K562 (cell line): ENCODE results near the gene NOTCH3. TPM values are rescaled to one million over a fixed set of nuclear protein-coding genes. Genes with fewer than 3 reads are reported as not detected.

ENCODE experiments used
- ATF7 ChIP-seq: fragments of 450-650 bp; IDR thresholded peaks from 2 replicates; pipeline ENCODE4 v1.7.1; 2014; ENCODE audit warnings: mild to moderate bottlenecking, moderate library complexity
- CCNT2 ChIP-seq: IDR thresholded peaks from 2 replicates; pipeline ENCODE4 v1.6.1; 2011; ENCODE audit warnings: borderline replicate concordance, low read depth, mild to moderate bottlenecking, moderate library complexity, mixed read lengths, low read length; ENCODE audit not compliant: insufficient read length; ENCODE audit errors: extremely low read depth
- CREB5 ChIP-seq: fragments of 250-450 bp; sonication (Bioruptor Pico); IDR thresholded peaks from 2 replicates; pipeline ENCODE4 v1.5.0; 2020; ENCODE audit warnings: mild to moderate bottlenecking
- CTBP1 ChIP-seq: fragments of 450-650 bp; IDR thresholded peaks from 2 replicates; pipeline ENCODE4 v1.6.1; 2016; ENCODE audit warnings: borderline replicate concordance
- FOXM1 ChIP-seq, 2 experiments: fragments of 450-650 bp in 1 of 2; sonication (generic) in 1 of 2; formaldehyde crosslinking in 1 of 2; IDR thresholded peaks; 2 replicates each; pipeline versions ENCODE4 v1.6.1 to v1.9.0; 2017 to 2022; ENCODE audit warnings: low read depth in 2 of 2, mild to moderate bottlenecking in 2 of 2, missing genetic modification reagents in 1 of 2, moderate library complexity in 1 of 2
- IRF2 ChIP-seq: sonication (generic); formaldehyde crosslinking; IDR thresholded peaks from 2 replicates; pipeline ENCODE4 v1.8.1; 2022; ENCODE audit warnings: mild to moderate bottlenecking, missing genetic modification reagents
- KDM1A ChIP-seq, 2 experiments: fragments of 450-650 bp; IDR thresholded peaks; 2 replicates each; pipeline ENCODE4 v1.6.1; 2016; ENCODE audit warnings: mild to moderate bottlenecking in 2 of 2
- MTA3 ChIP-seq: fragments of 450-650 bp; formaldehyde crosslinking; IDR thresholded peaks from 2 replicates; pipeline ENCODE4 v1.6.1; 2017; ENCODE audit warnings: mild to moderate bottlenecking, borderline replicate concordance
- NBN ChIP-seq: fragments of 450-650 bp; IDR thresholded peaks from 2 replicates; pipeline ENCODE4 v1.6.1; 2016; ENCODE audit warnings: low read depth, mild to moderate bottlenecking
- NKRF ChIP-seq: fragments of 450-650 bp; IDR thresholded peaks from 2 replicates; pipeline ENCODE4 v1.6.1; 2016; ENCODE audit warnings: borderline replicate concordance
- RB1 ChIP-seq: fragments of 450-650 bp; IDR thresholded peaks from 2 replicates; pipeline ENCODE4 v1.6.1; 2017; ENCODE audit warnings: low read depth, mild to moderate bottlenecking
- RBFOX2 ChIP-seq: fragments of 200-400 bp; formaldehyde crosslinking; IDR thresholded peaks from 2 replicates; pipeline ENCODE4 v1.6.1; 2017; ENCODE audit warnings: low read depth, mild to moderate bottlenecking, low read length, moderate library complexity
- RFX1 ChIP-seq: fragments of 450-650 bp; IDR thresholded peaks from 2 replicates; pipeline ENCODE4 v1.6.1; 2016; ENCODE audit warnings: mild to moderate bottlenecking, moderate library complexity
- SMARCC2 ChIP-seq: fragments of 450-650 bp; IDR thresholded peaks from 2 replicates; pipeline ENCODE4 v1.6.1; 2017; ENCODE audit warnings: antibody characterized with exemption, moderate library complexity, mild to moderate bottlenecking, low read depth
- SREBF2 ChIP-seq: sonication (generic); formaldehyde crosslinking; IDR thresholded peaks from 2 replicates; pipeline ENCODE4 v1.4.0; 2020; ENCODE audit warnings: mild to moderate bottlenecking, missing genetic modification reagents
- TAF1 ChIP-seq: IDR thresholded peaks from 2 replicates; pipeline ENCODE4 v1.6.1; 2011; ENCODE audit warnings: mild to moderate bottlenecking, low read length, moderate library complexity; ENCODE audit not compliant: insufficient read depth, control insufficient read depth, severe bottlenecking; ENCODE audit errors: extremely low read depth
- TBL1XR1 ChIP-seq, 2 experiments: IDR thresholded peaks; 2 replicates each; pipeline ENCODE4 v1.6.1; 2012; ENCODE audit warnings: improper control_type of control experiment in 2 of 2, low read length in 2 of 2, mild to moderate bottlenecking in 1 of 2
- ZBTB17 ChIP-seq: fragments of 450-650 bp; formaldehyde crosslinking; IDR thresholded peaks from 2 replicates; pipeline ENCODE4 v1.4.0; 2020; ENCODE audit warnings: mild to moderate bottlenecking
- ZFX ChIP-seq: sonication (generic); formaldehyde crosslinking; IDR thresholded peaks from 2 replicates; pipeline ENCODE4 v1.8.0; 2022; ENCODE audit warnings: mild to moderate bottlenecking, missing genetic modification reagents, moderate library complexity
- ZNF639 ChIP-seq, 2 experiments: fragments of 200-800 bp in 1 of 2; sonication (Bioruptor generic) in 1 of 2; sonication (generic) in 1 of 2; formaldehyde crosslinking in 1 of 2; IDR thresholded peaks in 1 of 2; conservative IDR thresholded peaks in 1 of 2; 2 replicates each; pipeline versions ENCODE4 v1.5.0 to v1.6.1; 2016 to 2020; ENCODE audit warnings: missing compliant biosample characterization in 1 of 2, missing genetic modification characterization in 1 of 2, missing genetic modification reagents in 1 of 2
- ZNF668 ChIP-seq: fragments of 250-450 bp; sonication (Bioruptor Pico); IDR thresholded peaks from 2 replicates; pipeline ENCODE4 v1.8.0; 2022; ENCODE audit warnings: mild to moderate bottlenecking, inconsistent platforms
- polyA plus RNA-seq, 8 experiments: library from polyadenylated mRNA; depleted of rRNA in 4 of 8; stranded (reverse) in 5 of 8; unstranded in 3 of 8; fragments of >200 nt; fragmentation: Nextera tagmentation in 2 of 8; fragmentation: Illumina TruSeq in 1 of 8; extraction: Ambion mirVana in 2 of 8; extraction: Trizol in 1 of 8; gene quantifications; 2 replicates each; pipeline versions ENCODE4 v1.2.1 to v1.2.3, GENCODE V29; 2011 to 2014; ENCODE audit warnings: inconsistent platforms in 1 of 8, missing spikeins in 1 of 8
- total RNA-seq, 7 experiments: library from RNA; depleted of rRNA in 6 of 7; stranded (reverse); fragments of >200 nt in 6 of 7; fragmentation: Illumina TruSeq in 2 of 7; extraction: Trizol in 2 of 7; gene quantifications; 2 replicates each; pipeline versions ENCODE4 v1.2.1 to v1.2.3, GENCODE V29; 2011 to 2021; ENCODE audit warnings: low replicate concordance in 1 of 7
- TF ChIP-seq, protein P1 (sequence below): sonication (generic); formaldehyde crosslinking; IDR thresholded peaks from 2 replicates; pipeline ENCODE4 v1.9.0; 2022; ENCODE audit warnings: mild to moderate bottlenecking, missing genetic modification reagents

Gene NOTCH3
- total and polyA plus RNA-seq, 9 of the 15 experiments (the other 6 are each of a cell fraction or from before 2014, with no cell fraction given) = under 0.01 to 1.2 (median 0.16) TPM

DNA sequence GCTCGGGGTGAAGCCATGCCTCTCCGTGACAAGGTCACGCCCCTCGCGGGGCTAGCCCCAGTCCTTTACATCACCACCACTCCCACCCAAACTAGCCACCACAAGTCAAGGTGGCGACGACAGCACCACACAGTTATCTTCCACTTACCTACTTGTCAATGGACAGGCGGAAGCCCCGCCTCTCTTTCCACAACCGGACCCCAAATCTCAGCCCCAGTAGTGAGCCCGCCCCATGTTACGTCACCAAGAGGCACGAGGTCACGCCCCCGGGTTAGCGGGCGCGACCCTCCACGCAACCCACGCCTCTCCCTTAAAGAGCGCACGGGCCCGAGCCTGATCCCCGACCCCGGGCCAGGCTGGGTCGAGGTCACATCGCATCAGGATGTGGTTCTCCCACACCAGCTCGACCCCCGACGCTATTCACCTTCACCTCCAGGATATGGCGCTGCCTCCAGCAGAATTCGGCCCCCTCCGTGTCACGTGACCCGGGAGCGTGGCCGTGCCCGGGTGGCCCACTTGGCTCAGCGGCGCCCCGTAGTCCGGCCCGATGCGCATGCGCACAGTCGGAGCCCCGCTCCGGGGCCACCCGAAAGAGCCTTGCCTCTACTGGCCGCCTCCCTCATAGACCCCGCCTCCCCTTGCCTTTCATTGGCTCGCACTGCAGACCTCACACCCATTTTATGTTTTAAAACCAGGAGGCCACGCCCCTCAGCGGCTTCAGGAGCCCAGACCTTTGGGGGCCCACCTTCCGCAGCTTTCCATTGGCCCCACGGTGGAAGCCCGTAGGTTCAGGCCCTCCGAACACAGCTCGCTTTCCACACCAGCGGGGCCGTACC is 75.3 kb downstream of the NOTCH3 start (continued):
- TF ChIP-seq CREB5 (CRISPR knock-in tag) (no peak), NBN (peak; percentile 49; the same call in 1 of the 2 replicates), FOXM1 (IDR thresholded peaks at IDR 0.05; ENCODE audit: low read depth) (peak; percentile 71), FOXM1 (CRISPR knock-in tag; IDR thresholded peaks at IDR 0.05; ENCODE audit: low read depth) (no peak), CTBP1 (peak; percentile 23; the same call in 1 of the 2 replicates), ZFX (CRISPR knock-in tag) (peak; percentile 64), TBL1XR1 (IDR thresholded peaks at IDR 0.05; ENCODE audit: low read length in 2 of 2) (no peak), KDM1A (IDR thresholded peaks at IDR 0.05) (peak; percentile 24 to 55; a peak in 2 of 4 replicates), ZBTB17 (CRISPR knock-in tag) (no peak), TAF1 (no peak), RFX1 (no peak), IRF2 (CRISPR knock-in tag) (no peak), RBFOX2 (peak; percentile 79), SREBF2 (CRISPR knock-in tag) (no peak), MTA3 (peak; percentile 94), SMARCC2 (no peak), RB1 (0 out of 2 replicates have a peak, but pooled peaks have one; percentile 12), NKRF (peak; percentile 64; the same call in 1 of the 2 replicates), ZNF668 (CRISPR knock-in tag) (no peak), ZNF639 (CRISPR knock-in tag; conservative IDR thresholded peaks at IDR 0.05 in 1 of 2, IDR thresholded peaks at IDR 0.05 in 1 of 2) (0 out of 4 replicates have a peak, but pooled peaks of 1 of the 2 experiments have one; percentile 8), CCNT2 (no peak), ATF7 (peak; percentile 92)
- TF ChIP-seq, protein P1, sequence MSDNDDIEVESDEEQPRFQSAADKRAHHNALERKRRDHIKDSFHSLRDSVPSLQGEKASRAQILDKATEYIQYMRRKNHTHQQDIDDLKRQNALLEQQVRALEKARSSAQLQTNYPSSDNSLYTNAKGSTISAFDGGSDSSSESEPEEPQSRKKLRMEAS (CRISPR knock-in tag) = peak; percentile 94; the same call in 1 of the 2 replicates
